Keratinocyte (primary cell): ENCODE data around the gene SPATA24. TPM values are rescaled to one million over a fixed set of nuclear protein-coding genes. Genes with fewer than 3 reads are reported as not detected.
A peak's percentile ranks its signal among the peaks of the same experiment; 100 is the strongest.

Source experiments
- DNase-seq: peaks from one replicate; pipeline ENCODE4 v3.0.0-alpha.2; 2011; ENCODE audit warnings: low read depth, missing footprints, low spot score
- FAIRE-seq: peaks from 2 replicates; lab custom pipeline; 2011; peaks lifted over from hg19 to GRCh38; lab: Jason Lieb, UNC
- H2AFZ ChIP-seq: 2 replicates; pipeline ENCODE4 v1.6.0; 2012; ENCODE audit warnings: low read length, control low read depth, inconsistent platforms; ENCODE audit not compliant: control insufficient read depth
- H3K27ac ChIP-seq: 2 replicates; pipeline ENCODE4 v1.5.1; 2011; ENCODE audit warnings: low read length; ENCODE audit not compliant: control insufficient read depth, insufficient read depth
- H3K27me3 ChIP-seq: 3 replicates; pipeline ENCODE4 v1.6.0; 2011; ENCODE audit warnings: low read length; ENCODE audit not compliant: control insufficient read depth, insufficient read depth; ENCODE audit errors: extremely low read depth
- H3K36me3 ChIP-seq, 2 experiments: 2 replicates in 1 of 2; 3 replicates in 1 of 2; pipeline ENCODE4 v1.5.1; 2011; ENCODE audit warnings: low read length in 2 of 2, mild to moderate bottlenecking in 1 of 2; ENCODE audit not compliant: control insufficient read depth in 2 of 2, insufficient read depth in 2 of 2; ENCODE audit errors: extremely low read depth in 1 of 2
- H3K4me1 ChIP-seq: 3 replicates; pipeline ENCODE4 v1.5.1; 2011; ENCODE audit warnings: low read length; ENCODE audit not compliant: control insufficient read depth, insufficient read depth; ENCODE audit errors: extremely low read depth
- H3K4me2 ChIP-seq: 3 replicates; pipeline ENCODE4 v1.6.0; 2011; ENCODE audit warnings: low read depth, low read length; ENCODE audit not compliant: control insufficient read depth, insufficient read depth; ENCODE audit errors: extremely low read depth
- H3K4me3 ChIP-seq, 3 experiments: fragments of 200-600 bp in 1 of 3; sonication (generic) in 1 of 3; 2 replicates in 2 of 3; 3 replicates in 1 of 3; pipeline ENCODE4 v1.5.1; 2011 to 2016; ENCODE audit warnings: low read length in 3 of 3, mild to moderate bottlenecking in 3 of 3, control low read depth in 2 of 3, inconsistent platforms in 1 of 3, low read depth in 1 of 3, mixed read lengths in 1 of 3, mixed run types in 1 of 3, moderate library complexity in 1 of 3; ENCODE audit not compliant: control insufficient read depth in 2 of 3, insufficient read depth in 2 of 3; ENCODE audit errors: extremely low read depth in 1 of 3
- H3K79me2 ChIP-seq: 2 replicates; pipeline ENCODE4 v1.6.0; 2012; ENCODE audit warnings: low read length; ENCODE audit not compliant: control insufficient read depth, insufficient read depth
- H3K9ac ChIP-seq: 3 replicates; pipeline ENCODE4 v1.6.0; 2011; ENCODE audit warnings: low read length; ENCODE audit not compliant: control insufficient read depth, insufficient read depth; ENCODE audit errors: extremely low read depth
- H3K9me1 ChIP-seq: 3 replicates; pipeline ENCODE4 v1.6.0; 2011; ENCODE audit warnings: low read length; ENCODE audit not compliant: control insufficient read depth, insufficient read depth; ENCODE audit errors: extremely low read depth
- H3K9me3 ChIP-seq: 2 replicates; pipeline ENCODE4 v1.5.1; 2012; ENCODE audit warnings: low read depth, low read length; ENCODE audit not compliant: control insufficient read depth
- H4K20me1 ChIP-seq: 3 replicates; pipeline ENCODE4 v1.6.0; 2011; ENCODE audit warnings: low read length; ENCODE audit not compliant: control insufficient read depth, insufficient read depth; ENCODE audit errors: extremely low read depth
- CTCF ChIP-seq, 3 experiments: IDR thresholded peaks in 1 of 3; conservative IDR thresholded peaks in 1 of 3; optimal IDR thresholded peaks in 1 of 3; 2 replicates in 2 of 3; 3 replicates in 1 of 3; pipeline versions ENCODE3 to v1.5.1; 2011; ENCODE audit warnings: low read length in 3 of 3, mild to moderate bottlenecking in 3 of 3, moderate library complexity in 2 of 3, control low read depth in 1 of 3, inconsistent platforms in 1 of 3; ENCODE audit not compliant: insufficient read depth in 2 of 3; ENCODE audit errors: extremely low read depth in 1 of 3
- EZH2 ChIP-seq: IDR thresholded peaks from one replicate; pipeline ENCODE4 v1.6.1; 2012; ENCODE audit warnings: inconsistent platforms, mild to moderate bottlenecking, low read length, moderate library complexity
- dilution Hi-C: fragments of 300-500 bp; cut with MboI; formaldehyde crosslinking; loops from one replicate; pipeline ENCODE4 v1.7.0; 2020; ENCODE audit warnings: low sequenced_read_pairs; ENCODE audit not compliant: extremely low pct_ligation_motif_present
- polyA plus RNA-seq, 5 experiments: library from polyadenylated mRNA; depleted of rRNA in 3 of 5; stranded (reverse) in 3 of 5; stranded (forward) in 1 of 5; unstranded in 1 of 5; fragments of >200 nt; gene quantifications; 1 replicate in 1 of 5; 2 replicates in 3 of 5; 3 replicates in 1 of 5; pipeline versions ENCODE4 v1.2.1 to v1.2.3, GENCODE V29; 2011 to 2012; ENCODE audit warnings: missing spikeins in 2 of 5, low read depth in 1 of 5, low replicate concordance in 1 of 5

The SPATA24 gene
- polyA plus RNA-seq, 1 donor (not counting 4 experiments of a cell fraction or from before 2014, with no cell fraction given): 4.9 TPM

- DNase-seq (no peak), FAIRE-seq (no peak)
These were observed 24.1 kb downstream of the SPATA24 start for GRCh38 chr5:139379626-139380449.

GRCh38 chr5:139378941-139379361 is 24.9 kb downstream of the SPATA24 start:
- no peak for DNase-seq
- FAIRE-seq: peak; percentile 36

More at GRCh38 chr5:139379626-139380449, 24.1 kb downstream of the SPATA24 start:
- TF ChIP-seq CTCF (optimal IDR thresholded peaks at IDR 0.05 in 1 of 3, IDR thresholded peaks at IDR 0.05 in 1 of 3, conservative IDR thresholded peaks at IDR 0.05 in 1 of 3; ENCODE audit: extremely low read depth in 1 of 3, insufficient read depth in 2 of 3, low read length in 3 of 3): no peak
- TF ChIP-seq EZH2: no peak
- no peaks in the 10 kb centered on the region for H4K20me1 ChIP-seq
- H3K4me2 ChIP-seq: no peak overlapping the region
- no peaks in the 10 kb centered on the region for H3K79me2 ChIP-seq
- no peaks in the 10 kb centered on the region for H3K9me1 ChIP-seq
- H3K36me3 ChIP-seq: no peaks in the 10 kb centered on the region
- dilution Hi-C loops: no loop called here
- no peaks in the 10 kb centered on the region for H3K9me3 ChIP-seq
- H3K27me3 ChIP-seq: no peaks in the 10 kb centered on the region
- peaks cover 15% of the 10 kb centered on the region for H3K4me1 ChIP-seq
- no peak overlapping the region for H3K4me3 ChIP-seq
- H3K27ac ChIP-seq: no peak overlapping the region
- no peak overlapping the region for H2AFZ ChIP-seq
- H3K9ac ChIP-seq: no peak overlapping the region

More at GRCh38 chr5:139378941-139379361, 24.9 kb downstream of the SPATA24 start:
- H3K4me2 ChIP-seq: no peak overlapping the region
- no peak overlapping the region for H3K4me3 ChIP-seq
- no peaks in the 10 kb centered on the region for H4K20me1 ChIP-seq
- H3K9me3 ChIP-seq: no peaks in the 10 kb centered on the region
- H3K79me2 ChIP-seq: no peaks in the 10 kb centered on the region
- H3K9ac ChIP-seq: no peak overlapping the region
- H3K27ac ChIP-seq: no peak overlapping the region
- H3K36me3 ChIP-seq: no peaks in the 10 kb centered on the region
- H3K9me1 ChIP-seq: no peaks in the 10 kb centered on the region
- no peaks in the 10 kb centered on the region for H3K27me3 ChIP-seq
- peak overlapping the region; percentile 1 for H2AFZ ChIP-seq
- H3K4me1 ChIP-seq: peaks cover 10% of the 10 kb centered on the region
- dilution Hi-C loops: no loop called here
- TF ChIP-seq EZH2 (no peak), CTCF (optimal IDR thresholded peaks at IDR 0.05 in 1 of 3, IDR thresholded peaks at IDR 0.05 in 1 of 3, conservative IDR thresholded peaks at IDR 0.05 in 1 of 3; ENCODE audit: extremely low read depth in 1 of 3, insufficient read depth in 2 of 3, low read length in 3 of 3) (no peak)
